NCI-H1105 treated with DMSO at 0.1 percent for 48 hours (cell line): ENCODE measurements around the gene CHD5.

Source experiments
- DNase-seq: peaks from one replicate; lab custom pipeline; 2025; lab: John Stamatoyannopoulos, UW

CHD5 gene

DNA sequence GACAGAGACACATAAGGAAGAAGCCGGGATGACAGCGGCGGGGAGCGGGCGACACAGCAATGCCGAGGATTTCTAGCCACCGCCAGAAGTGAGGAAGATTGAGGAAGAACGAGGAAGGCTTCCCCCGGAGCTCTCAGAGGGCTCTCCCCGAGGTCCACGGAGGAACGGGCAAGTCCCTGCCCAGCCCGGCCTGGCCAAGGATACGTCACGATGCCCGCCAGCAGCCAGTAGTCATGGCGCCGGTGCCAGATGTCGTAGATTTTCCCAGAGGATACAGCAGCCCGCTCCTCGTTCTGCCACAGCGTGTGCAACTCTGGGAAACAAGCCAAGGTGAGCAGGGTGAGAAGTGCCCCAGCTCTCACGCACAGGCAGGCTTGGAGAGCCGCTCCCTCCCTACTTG lies 68.5 kb downstream of the CHD5 start:
- DNase-seq = peak; percentile 81

GRCh38 chr1:6110326-6110725 lies 69.8 kb downstream of the CHD5 start:
- no peak for DNase-seq

DNA sequence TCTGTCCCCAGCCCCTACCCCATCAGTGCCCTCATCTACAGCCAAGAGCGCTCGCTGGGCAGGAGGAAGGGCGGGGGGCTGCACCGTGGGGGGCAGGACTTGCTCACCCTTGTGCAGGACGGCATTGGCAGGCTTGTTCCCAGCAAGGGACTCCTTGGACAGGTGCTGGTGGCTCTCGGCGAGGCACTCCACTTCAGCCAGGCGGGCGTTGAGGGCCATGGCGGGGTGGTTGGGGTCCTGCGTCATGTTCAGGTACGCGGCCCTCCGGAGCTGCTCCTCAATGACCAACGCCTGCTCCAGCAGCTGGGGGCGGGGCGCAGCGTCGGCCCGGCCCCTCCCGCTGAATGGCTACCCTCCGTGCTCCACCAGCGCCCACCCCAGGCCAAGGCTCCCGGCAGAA lies 70.4 kb downstream of the CHD5 start:
- no peak for DNase-seq

DNA sequence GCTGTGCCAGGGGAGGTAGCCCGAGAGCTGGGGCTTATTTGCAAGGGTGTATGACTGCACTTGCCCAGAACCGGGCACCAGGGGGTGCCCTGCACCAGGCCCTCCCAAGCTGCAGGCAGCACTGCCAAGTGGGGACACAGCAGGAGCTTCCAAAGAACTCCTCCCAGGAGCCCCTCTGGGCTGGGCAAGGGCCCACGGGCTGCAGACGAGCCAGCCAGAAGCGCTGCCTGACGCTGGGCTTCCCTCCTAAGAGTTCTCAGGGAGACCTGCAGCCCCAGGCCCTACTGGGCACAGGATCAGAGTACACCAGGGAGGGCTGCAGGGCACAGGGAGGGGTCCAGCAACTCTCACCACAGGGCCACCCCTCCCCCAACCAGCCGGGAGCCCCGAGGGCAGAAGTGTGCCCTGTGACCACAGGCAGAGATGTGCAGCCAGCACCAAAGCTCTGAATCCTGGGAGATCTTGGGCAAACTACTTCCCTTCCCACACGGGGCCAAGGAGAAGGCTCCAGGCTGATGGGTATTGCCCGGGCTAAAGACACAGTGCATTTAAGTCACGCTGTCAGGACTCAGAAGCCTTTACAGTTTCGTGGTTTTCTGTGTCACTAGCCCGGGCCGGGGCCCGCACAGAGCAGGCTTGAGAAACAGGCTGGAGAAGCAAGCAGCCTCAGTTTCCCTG lies 71.0 kb downstream of the CHD5 start:
- peak; percentile 48 for DNase-seq

DNA sequence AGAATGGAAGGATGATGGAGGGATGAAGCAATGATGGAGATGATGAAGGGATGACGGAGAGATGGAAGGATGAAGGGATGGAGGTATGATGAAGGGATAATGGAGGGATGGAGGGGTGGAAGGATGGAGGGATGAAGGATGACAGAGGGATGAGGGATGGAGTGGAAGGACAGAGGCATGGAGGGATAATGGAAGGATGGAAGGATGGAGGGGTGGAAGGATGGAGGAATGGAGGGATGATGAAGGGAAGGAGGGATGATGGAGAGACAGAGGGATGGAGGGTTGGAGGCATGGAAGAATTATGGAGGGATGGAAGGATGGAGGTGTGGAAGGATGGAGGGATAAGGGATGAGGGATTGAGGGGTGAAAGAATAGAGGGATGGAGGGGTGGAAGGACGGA lies 71.6 kb downstream of the CHD5 start:
- no peak for DNase-seq

DNA sequence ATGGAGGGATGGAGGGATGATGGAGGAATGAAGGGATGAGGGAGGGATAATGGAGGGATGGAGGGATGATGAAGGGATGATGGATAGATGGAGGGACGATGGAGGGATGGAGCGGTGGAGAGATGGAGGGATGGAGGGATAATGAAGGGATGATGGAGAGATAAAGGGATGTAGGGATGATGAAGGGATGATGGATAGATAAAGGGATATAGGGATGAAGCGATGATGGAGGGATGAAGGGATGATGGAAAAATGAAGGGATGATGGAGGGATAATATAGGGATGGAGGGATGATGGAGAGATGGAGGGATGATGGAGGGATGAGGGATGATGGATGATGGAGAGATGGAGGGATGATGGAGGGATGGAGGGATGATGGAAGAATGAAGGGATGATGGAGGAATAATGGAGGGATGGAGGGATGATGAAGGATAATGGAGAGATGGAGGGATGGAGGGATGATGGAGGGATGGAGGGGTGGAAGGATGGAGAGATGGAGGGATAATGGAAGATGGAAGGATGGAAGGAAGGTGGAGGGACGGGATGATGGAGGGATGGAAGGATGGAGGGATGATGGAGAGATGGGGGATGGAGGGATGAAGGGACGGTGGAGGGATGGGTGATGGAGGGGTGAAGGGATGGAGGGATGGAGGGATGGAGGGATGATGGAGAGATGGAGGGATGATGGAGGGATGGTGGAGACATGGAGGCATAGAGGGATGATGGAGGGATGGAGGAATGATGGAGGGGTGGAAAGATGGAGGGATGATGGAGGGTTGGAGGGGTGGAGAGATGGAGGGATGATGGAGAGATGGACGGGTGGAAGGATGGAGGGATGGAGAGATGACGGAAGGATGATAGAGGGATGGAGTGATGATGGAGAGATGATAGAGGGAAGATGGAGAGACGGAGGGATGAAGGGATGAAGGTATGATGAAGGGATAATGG lies 72.4 kb downstream of the CHD5 start:
- no peak for DNase-seq

GRCh38 chr1:6106977-6107376 lies 73.1 kb downstream of the CHD5 start:
- no peak for DNase-seq

GRCh38 chr1:6106321-6106731 lies 73.8 kb downstream of the CHD5 start:
- no peak for DNase-seq

- no peak for DNase-seq
These were observed 74.4 kb downstream of the CHD5 start for GRCh38 chr1:6105763-6106162.

- no peak for DNase-seq
These were observed 74.9 kb downstream of the CHD5 start for GRCh38 chr1:6105218-6105679.

DNA sequence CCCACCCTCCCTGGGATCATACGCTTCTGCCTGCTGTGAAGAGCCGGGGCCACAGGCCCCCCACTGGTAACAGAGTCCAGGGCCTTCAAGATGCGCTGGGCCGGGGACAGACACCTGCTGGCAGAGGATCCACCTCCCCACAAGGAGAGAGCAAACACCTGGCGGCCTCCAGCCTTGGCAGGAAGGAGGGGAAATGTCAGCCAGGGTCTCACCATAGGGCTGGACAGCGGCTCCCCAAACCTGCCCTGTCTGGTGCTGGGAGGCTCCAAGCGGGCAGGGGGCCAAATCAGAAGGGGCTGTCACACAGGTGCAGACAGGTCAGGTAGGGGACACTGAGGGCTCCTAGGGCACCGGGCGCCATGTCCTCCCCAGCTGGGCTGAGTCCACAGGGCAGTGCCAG lies 75.5 kb downstream of the CHD5 start:
- no peak for DNase-seq

DNA sequence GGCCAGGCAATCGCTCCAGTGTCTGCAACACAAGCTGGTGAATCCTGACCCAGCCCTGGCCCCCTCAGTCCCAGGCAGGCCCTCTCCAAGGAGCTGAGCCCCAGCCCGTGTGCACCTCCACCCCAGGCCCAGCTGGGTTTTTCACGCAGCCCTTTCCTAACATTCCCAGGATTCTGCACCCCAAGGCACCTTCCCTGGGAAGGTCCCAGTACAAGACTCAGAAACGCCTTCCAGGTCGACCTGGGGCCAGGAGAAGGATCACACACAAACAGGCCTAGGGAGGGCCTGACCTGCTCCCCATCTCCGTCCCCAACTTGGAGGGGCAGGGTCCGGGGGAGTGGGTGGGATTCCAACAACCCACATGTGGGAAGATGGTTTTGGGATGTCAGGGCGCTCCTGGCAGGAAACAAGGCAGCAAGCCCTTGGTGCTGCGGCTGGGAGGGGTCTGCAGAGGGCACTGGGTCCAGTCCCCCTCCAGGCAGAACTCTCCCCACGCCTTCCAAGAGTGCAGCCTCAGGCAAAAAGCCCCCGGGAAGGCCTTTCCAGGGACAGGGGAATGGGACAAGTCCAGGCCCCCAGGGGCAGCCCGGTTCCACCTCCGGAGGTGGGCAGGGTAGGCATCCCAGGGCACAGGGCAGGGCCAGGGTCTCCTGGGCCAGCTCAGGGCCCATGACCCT lies 76.1 kb downstream of the CHD5 start:
- DNase-seq = no peak

DNA sequence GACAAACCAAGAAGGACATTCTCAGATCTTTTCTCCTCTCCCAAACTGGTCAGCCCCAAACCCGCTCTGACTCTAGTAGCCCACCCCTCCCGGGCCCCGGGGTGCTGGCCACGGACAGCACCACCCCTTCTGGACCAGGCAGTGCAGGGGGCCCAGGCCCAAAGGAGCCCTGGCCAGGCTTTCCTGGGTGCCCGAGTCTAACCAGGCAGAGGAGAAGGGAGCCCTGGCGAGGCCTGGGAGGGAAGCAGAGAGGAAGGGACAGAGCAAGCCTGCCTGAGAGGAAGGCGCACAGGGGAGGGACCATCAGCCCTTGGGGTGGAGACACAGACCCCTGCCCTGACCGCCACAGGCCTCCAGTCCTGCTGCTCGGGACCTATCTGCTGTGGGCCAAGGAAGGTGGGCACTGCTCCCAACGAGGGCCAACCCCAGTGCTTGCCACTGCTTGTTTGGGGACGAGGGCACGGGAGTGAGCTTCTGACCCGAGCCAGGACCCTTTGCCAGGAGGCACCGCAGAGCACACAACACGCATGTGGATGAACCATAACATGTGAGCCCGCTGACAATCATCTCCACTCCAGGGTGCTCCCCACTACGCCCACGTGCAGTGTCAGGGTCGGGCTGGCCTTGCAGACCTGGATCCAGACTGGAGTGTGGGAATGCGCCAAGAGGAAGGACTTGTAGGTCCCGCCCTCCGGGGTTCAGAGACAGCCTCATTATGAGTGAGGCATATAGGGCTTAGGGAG lies 76.8 kb downstream of the CHD5 start:
- DNase-seq = no peak

DNA sequence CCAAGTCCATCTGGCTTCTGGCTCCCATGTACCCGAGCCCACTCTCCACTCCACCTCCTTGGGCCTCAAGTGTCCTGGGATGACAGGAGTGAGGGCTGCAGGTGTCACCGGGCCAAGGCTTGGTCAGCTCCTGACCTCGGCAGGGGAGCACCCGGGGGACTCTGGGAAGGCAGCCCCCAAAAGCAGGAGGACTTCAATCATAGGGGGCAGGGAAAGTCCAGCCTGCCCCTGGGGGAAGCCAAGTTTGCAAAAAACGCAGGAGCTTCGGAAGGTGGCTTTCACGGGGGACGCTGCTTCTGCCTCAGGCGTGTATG lies 77.6 kb downstream of the CHD5 start:
- no peak for DNase-seq

- no peak for DNase-seq
These were observed 78.1 kb downstream of the CHD5 start for GRCh38 chr1:6101826-6102531.

GRCh38 chr1:6100861-6101783 lies 79.0 kb downstream of the CHD5 start:
- DNase-seq = no peak

GRCh38 chr1:6099787-6100765 lies 80.0 kb downstream of the CHD5 start:
- DNase-seq = no peak

DNA sequence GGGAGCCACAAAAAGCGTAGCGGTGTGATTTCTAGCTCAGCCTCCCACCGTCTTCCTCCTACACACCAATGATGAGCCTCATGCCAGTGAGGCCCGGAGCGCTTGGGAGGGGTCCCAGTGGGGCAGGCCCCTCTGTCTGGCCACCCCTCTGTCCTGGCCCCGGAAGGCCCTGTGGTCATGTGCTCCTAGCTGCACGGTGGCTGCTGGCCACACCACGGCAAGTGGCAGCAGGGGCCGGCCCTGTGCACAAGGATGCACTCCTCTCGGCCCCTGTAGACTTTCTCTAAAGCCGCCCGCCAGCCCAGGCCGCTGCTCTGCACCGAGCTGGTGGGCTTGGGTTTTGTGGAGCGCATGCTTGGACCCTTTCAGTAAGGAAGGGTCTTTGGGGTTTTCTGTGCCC lies 80.8 kb downstream of the CHD5 start:
- DNase-seq = no peak
